CD4-positive, alpha-beta T cell (primary cell): ENCODE data around the gene GUCD1. TPM values are rescaled to one million over a fixed set of nuclear protein-coding genes. Genes with fewer than 3 reads are reported as not detected.

Experiments
- ATAC-seq: fragments of 200-7000 bp; cut with Tn5 transposase; one replicate; pipeline ENCODE4 v1.10.0; 2022; ENCODE audit warnings: mild to moderate bottlenecking; ENCODE audit not compliant: poor library complexity
- CTCF ChIA-PET: fragments of 350-600 bp; sonication (Branson Sonifier 250); formaldehyde crosslinking; loops from one replicate; lab custom pipeline; 2021; ENCODE audit warnings: antibody characterized with exemption, inconsistent platforms; lab: Charles Lee
- POLR2A ChIA-PET: fragments of 350-600 bp; sonication (Branson Sonifier 250); formaldehyde crosslinking; loops from one replicate; lab custom pipeline; 2021; ENCODE audit warnings: antibody characterized with exemption, inconsistent platforms; lab: Charles Lee
- DNase-seq, 14 experiments: peaks; one replicate each; pipeline ENCODE4 v3.0.0-alpha.2; 2013 to 2020; ENCODE audit warnings: mixed read lengths in 2 of 14
- H3K27ac ChIP-seq, 2 donors: one replicate each; pipeline versions ENCODE4 v1.5.1 to v1.7.0; 2013; ENCODE audit warnings: low read length in 2 of 2, low read depth in 1 of 2, mild to moderate bottlenecking in 1 of 2
- H3K27me3 ChIP-seq, 2 experiments: 1 replicate in 1 of 2; 2 replicates in 1 of 2; pipeline versions ENCODE4 v1.6.1 to v1.7.0; 2013; ENCODE audit warnings: low read length in 2 of 2, control low read depth in 1 of 2, mild to moderate bottlenecking in 1 of 2, moderate library complexity in 1 of 2; ENCODE audit not compliant: insufficient read depth in 2 of 2, control insufficient read depth in 1 of 2
- H3K36me3 ChIP-seq: one replicate; pipeline ENCODE4 v1.6.1; 2013; ENCODE audit warnings: low read length, control low read depth; ENCODE audit not compliant: insufficient read depth
- H3K4me1 ChIP-seq: one replicate; pipeline ENCODE4 v1.6.1; 2013; ENCODE audit warnings: low read length, control low read depth; ENCODE audit not compliant: insufficient read depth
- H3K4me3 ChIP-seq: one replicate; pipeline ENCODE4 v1.5.1; 2013; ENCODE audit warnings: mild to moderate bottlenecking, low read length, moderate library complexity
- H3K9me3 ChIP-seq, 2 experiments: 1 replicate in 1 of 2; 2 replicates in 1 of 2; pipeline versions ENCODE4 v1.6.1 to v1.7.0; 2013; ENCODE audit warnings: low read length in 2 of 2, mild to moderate bottlenecking in 2 of 2, control low read depth in 1 of 2, moderate library complexity in 1 of 2; ENCODE audit not compliant: control insufficient read depth in 1 of 2, insufficient read depth in 1 of 2
- H3K27ac Mint-ChIP-seq: one replicate; pipeline ENCODE4 v1.8.0; 2020; ENCODE audit warnings: mixed read lengths
- H3K27me3 Mint-ChIP-seq: one replicate; pipeline ENCODE4 v1.8.0; 2021; ENCODE audit warnings: mixed read lengths
- H3K36me3 Mint-ChIP-seq: one replicate; pipeline ENCODE4 v1.8.0; 2021; ENCODE audit warnings: low read depth, mixed read lengths
- H3K4me1 Mint-ChIP-seq: one replicate; pipeline ENCODE4 v1.8.0; 2021; ENCODE audit warnings: low read depth, mixed read lengths
- H3K4me3 Mint-ChIP-seq: one replicate; pipeline ENCODE4 v1.8.0; 2020; ENCODE audit warnings: mild to moderate bottlenecking, mixed read lengths
- H3K9me3 Mint-ChIP-seq: one replicate; pipeline ENCODE4 v1.8.0; 2020; ENCODE audit warnings: mixed read lengths
- intact Hi-C, 2 experiments: fragments of 100-400 bp; cut with DNase I in 1 of 2; cut with micrococcal nuclease in 1 of 2; formaldehyde crosslinking; loops; one replicate each; pipeline versions ENCODE4 v1.15.1 to v1.9.0; 2023 to 2025; cut with DNase I, micrococcal nuclease
- total RNA-seq, 174 experiments: library from RNA in 2 of 174; stranded (reverse) in 2 of 174; gene quantifications; one replicate each; pipeline ENCODE4 v1.2.3 and lab custom pipeline; 2021 to 2026
- TF ChIP-seq, protein P1 (sequence below): fragments of 200-600 bp; IDR thresholded peaks from one replicate; pipeline ENCODE4 v1.8.0; 2022; ENCODE audit warnings: antibody characterized with exemption, mild to moderate bottlenecking

Gene GUCD1
- total RNA-seq, 2 experiments from 2014 or later: 60.9 to 68.3 TPM

DNA sequence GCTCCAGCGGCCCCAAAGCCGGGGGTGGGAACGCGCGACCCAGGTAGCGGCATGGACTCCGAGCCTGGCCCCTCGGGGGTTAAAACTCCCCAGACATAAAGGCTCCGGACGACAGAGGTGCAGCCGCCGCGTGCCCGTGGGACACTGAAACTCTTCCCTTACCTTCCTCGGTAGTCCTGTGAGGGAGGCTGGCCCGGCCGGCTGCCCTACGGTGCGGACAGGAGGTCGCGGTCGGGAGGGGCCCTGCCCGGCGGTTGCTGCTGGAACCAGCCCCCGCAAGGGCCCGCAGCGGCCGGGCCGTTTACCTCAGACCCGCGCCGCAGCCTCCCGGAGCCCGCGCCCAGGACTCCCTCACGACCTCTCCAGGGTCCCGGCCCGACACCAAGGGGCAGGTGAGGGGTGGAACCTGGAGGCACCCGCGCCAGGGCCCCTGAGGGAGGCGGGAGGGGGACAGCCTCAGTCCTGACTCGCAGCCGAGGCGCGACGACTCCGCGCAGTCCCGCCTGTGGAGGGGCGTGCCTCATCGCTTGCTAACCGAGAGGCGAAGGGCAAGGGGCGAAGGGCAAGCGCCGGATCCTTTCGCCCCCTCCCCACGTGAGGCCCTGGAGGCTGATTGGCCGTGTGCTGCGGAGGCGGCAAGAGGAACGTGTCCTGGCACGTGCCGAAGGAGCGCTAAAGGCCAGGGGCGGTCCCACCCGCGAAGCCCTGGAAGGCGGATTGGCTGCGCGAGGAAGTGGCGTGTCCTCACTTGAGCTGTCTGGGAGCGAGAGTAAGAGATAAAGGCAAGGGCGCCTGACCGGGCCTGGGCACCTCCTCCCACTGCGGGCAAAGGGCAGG, 60.2 kb downstream of the GUCD1 start, which contains the start of gene UPB1:
Gene UPB1, plus strand, starts transcription at position 805 of the 837 bp plus-strand sequence. CDS start 72 bp downstream, outside the sequence.
- H3K27me3 Mint-ChIP-seq: peaks cover 32% of the 10 kb centered on the region
- H3K4me1 Mint-ChIP-seq: peaks cover 23% of the 10 kb centered on the region
- Histone ChIP-seq H3K36me3 (no peaks in the 10 kb centered on the region), H3K4me3 (no peak within 1 kb of the TSS), H3K27ac (no peak within 1 kb of the TSS), H3K27me3 (peaks cover 10 to 18% of the 10 kb centered on the region in 2 experiments), H3K9me3 (peaks cover 0 to 8% of the 10 kb centered on the region in 2 experiments), H3K4me1 (peaks cover 8% of the 10 kb centered on the region)
- H3K9me3 Mint-ChIP-seq: no peaks in the 10 kb centered on the region
- TF ChIP-seq, protein P1, sequence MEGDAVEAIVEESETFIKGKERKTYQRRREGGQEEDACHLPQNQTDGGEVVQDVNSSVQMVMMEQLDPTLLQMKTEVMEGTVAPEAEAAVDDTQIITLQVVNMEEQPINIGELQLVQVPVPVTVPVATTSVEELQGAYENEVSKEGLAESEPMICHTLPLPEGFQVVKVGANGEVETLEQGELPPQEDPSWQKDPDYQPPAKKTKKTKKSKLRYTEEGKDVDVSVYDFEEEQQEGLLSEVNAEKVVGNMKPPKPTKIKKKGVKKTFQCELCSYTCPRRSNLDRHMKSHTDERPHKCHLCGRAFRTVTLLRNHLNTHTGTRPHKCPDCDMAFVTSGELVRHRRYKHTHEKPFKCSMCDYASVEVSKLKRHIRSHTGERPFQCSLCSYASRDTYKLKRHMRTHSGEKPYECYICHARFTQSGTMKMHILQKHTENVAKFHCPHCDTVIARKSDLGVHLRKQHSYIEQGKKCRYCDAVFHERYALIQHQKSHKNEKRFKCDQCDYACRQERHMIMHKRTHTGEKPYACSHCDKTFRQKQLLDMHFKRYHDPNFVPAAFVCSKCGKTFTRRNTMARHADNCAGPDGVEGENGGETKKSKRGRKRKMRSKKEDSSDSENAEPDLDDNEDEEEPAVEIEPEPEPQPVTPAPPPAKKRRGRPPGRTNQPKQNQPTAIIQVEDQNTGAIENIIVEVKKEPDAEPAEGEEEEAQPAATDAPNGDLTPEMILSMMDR: no peak
- ChIA-PET POLR2A (no interaction called here), CTCF (no interaction called here)
- no peaks in the 10 kb centered on the region for H3K36me3 Mint-ChIP-seq
- intact Hi-C loops: no loop called here
- ATAC-seq (no peak), DNase-seq (no peak)
- no peak within 1 kb of the TSS for H3K27ac Mint-ChIP-seq
- no peak within 1 kb of the TSS for H3K4me3 Mint-ChIP-seq

- Histone ChIP-seq H3K9me3 (peaks cover 0 to 8% of the 10 kb centered on the region in 2 experiments), H3K27me3 (peaks cover 10 to 18% of the 10 kb centered on the region in 2 experiments), H3K27ac (no peak overlapping the region), H3K4me1 (peaks cover 8% of the 10 kb centered on the region), H3K36me3 (no peaks in the 10 kb centered on the region), H3K4me3 (no peak overlapping the region)
- peaks cover 23% of the 10 kb centered on the region for H3K4me1 Mint-ChIP-seq
- no peak for ATAC-seq
- peaks cover 32% of the 10 kb centered on the region for H3K27me3 Mint-ChIP-seq
- TF ChIP-seq, protein P1: no peak
- ChIA-PET CTCF (no interaction called here), POLR2A (no interaction called here)
- H3K27ac Mint-ChIP-seq: no peak overlapping the region
- H3K4me3 Mint-ChIP-seq: no peak overlapping the region
- no peak for DNase-seq
- no peaks in the 10 kb centered on the region for H3K9me3 Mint-ChIP-seq
- H3K36me3 Mint-ChIP-seq: no peaks in the 10 kb centered on the region
- intact Hi-C loops: no loop called here
These were observed 60.8 kb downstream of the GUCD1 start for GRCh38 chr22:24494167-24494527.

DNA sequence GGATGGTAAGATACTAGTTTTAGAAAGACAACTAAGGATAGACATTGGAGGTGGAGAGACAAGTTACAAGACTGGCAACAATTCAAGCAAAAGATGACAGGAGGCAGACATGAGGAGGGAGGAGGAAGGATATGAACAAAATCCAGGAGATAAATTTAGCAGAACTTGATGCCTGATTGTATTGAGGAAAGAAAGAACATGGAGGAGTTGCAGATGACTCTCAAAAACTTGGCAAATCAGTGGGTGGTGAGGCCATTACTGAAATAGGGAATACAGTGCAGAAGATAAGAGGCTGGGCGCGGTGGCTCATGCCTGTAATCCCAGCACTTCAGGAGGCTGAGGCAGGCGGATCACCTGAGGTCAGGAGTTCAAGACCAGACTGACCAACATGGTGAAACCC, 62.5 kb downstream of the GUCD1 start:
- H3K36me3 ChIP-seq: no peaks in the 10 kb centered on the region
- DNase-seq: no peak
- Mint-ChIP-seq H3K4me3 (no peak overlapping the region), H3K9me3 (no peaks in the 10 kb centered on the region), H3K27me3 (peaks cover 32% of the 10 kb centered on the region), H3K27ac (no peak overlapping the region), H3K4me1 (peaks cover 10% of the 10 kb centered on the region), H3K36me3 (no peaks in the 10 kb centered on the region)
- intact Hi-C loops: no loop called here
- ChIA-PET POLR2A (no interaction called here), CTCF (no interaction called here)
- no peak overlapping the region for H3K27ac ChIP-seq
- no peak overlapping the region for H3K4me3 ChIP-seq
- peaks cover 0 to 8% of the 10 kb centered on the region in 2 experiments for H3K9me3 ChIP-seq
- peaks cover 10 to 18% of the 10 kb centered on the region in 2 experiments for H3K27me3 ChIP-seq
- no peaks in the 10 kb centered on the region for H3K4me1 ChIP-seq
- TF ChIP-seq, protein P1: no peak
- no peak for ATAC-seq

Other genes with a start within 250 kb of the GUCD1 start
- gene ADORA2A, start 127.5 kb downstream of the GUCD1 start, total RNA-seq: 10 to 100 TPM; 15.5 to 16.4 TPM
- gene UPB1, start 59.8 kb downstream of the GUCD1 start, total RNA-seq: 1 to 10 TPM; 2.7 to 3.7 TPM
- 10 to 100 TPM; 31.0 to 31.5 TPM for gene SNRPD3, start 861 bp upstream of the GUCD1 start, total RNA-seq
- not detected for gene LRRC75B, start 37.9 kb upstream of the GUCD1 start, total RNA-seq
- 10 to 100 TPM; 19.7 to 20.1 TPM for gene GGT1, start 48.1 kb upstream of the GUCD1 start, total RNA-seq
- gene PIWIL3, start 219.6 kb upstream of the GUCD1 start, total RNA-seq: not detected